Kidney (tissue), 14 donors: ENCODE data around the gene SPEG. TPM values are rescaled to one million over a fixed set of nuclear protein-coding genes. Genes with fewer than 3 reads are reported as not detected.

Experiments used
- DNase-seq, 5 donors: peaks; one replicate each; pipeline ENCODE4 v3.0.0-alpha.2; 2013 to 2020
- FAIRE-seq: peaks from 2 replicates; lab custom pipeline; 2012; peaks lifted over from hg19 to GRCh38; lab: Jason Lieb, UNC
- H3K27ac ChIP-seq, 2 donors: one replicate each; pipeline ENCODE4 v1.7.0; 2013; ENCODE audit warnings: low read depth in 2 of 2, low read length in 2 of 2, inconsistent platforms in 1 of 2
- H3K27me3 ChIP-seq: one replicate; pipeline ENCODE4 v1.7.1; 2013; ENCODE audit warnings: low read length, inconsistent platforms; ENCODE audit not compliant: control insufficient read depth, insufficient read depth
- H3K36me3 ChIP-seq, 3 donors: one replicate each; pipeline versions ENCODE4 v1.7.0 to v1.7.1; 2013; ENCODE audit warnings: low read length in 3 of 3, control low read depth in 1 of 3, inconsistent platforms in 1 of 3; ENCODE audit not compliant: insufficient read depth in 3 of 3, control insufficient read depth in 2 of 3
- H3K4me1 ChIP-seq, 3 donors: one replicate each; pipeline versions ENCODE4 v1.7.0 to v1.7.1; 2013; ENCODE audit warnings: low read length in 3 of 3, inconsistent platforms in 1 of 3, low read depth in 1 of 3; ENCODE audit not compliant: control insufficient read depth in 2 of 3, insufficient read depth in 2 of 3
- H3K4me3 ChIP-seq, 3 donors: one replicate each; pipeline versions ENCODE4 v1.7.0 to v1.8.1; 2013; ENCODE audit warnings: low read length in 3 of 3, control low read depth in 1 of 3, inconsistent platforms in 1 of 3
- H3K9ac ChIP-seq, 3 donors: one replicate each; pipeline versions ENCODE4 v1.7.0 to v1.7.1; 2013; ENCODE audit warnings: low read length in 3 of 3, control low read depth in 1 of 3, inconsistent platforms in 1 of 3
- H3K9me3 ChIP-seq, 3 donors: one replicate each; pipeline versions ENCODE4 v1.7.0 to v1.7.1; 2013; ENCODE audit warnings: low read length in 3 of 3, control low read depth in 1 of 3, inconsistent platforms in 1 of 3; ENCODE audit not compliant: control insufficient read depth in 2 of 3, insufficient read depth in 1 of 3
- intact Hi-C: fragments of 100-400 bp; cut with DNase I; formaldehyde crosslinking; loops from one replicate; pipeline ENCODE4 v1.11.1; 2022
- polyA plus RNA-seq: library from polyadenylated mRNA; stranded (reverse); fragments of 350-450 nt; fragmentation: Illumina TruSeq; extraction: RNeasy Lipid Tissue Mini Kit (QIAGEN cat#74804); gene quantifications from one replicate; pipeline ENCODE4 v1.2.3, GENCODE V29; 2014; ENCODE audit warnings: low read depth, low replicate concordance; ENCODE audit not compliant: insufficient read depth
- total RNA-seq: library from RNA; stranded (reverse); fragmentation: NEBNext Ultra II Directional; extraction: Animal tissue kit (Norgen Biotek cat#: 25700); gene quantifications from one replicate; pipeline ENCODE4 v1.2.1, GENCODE V29; 2021
- TF ChIP-seq, protein P1 (sequence below): IDR thresholded peaks from 3 replicates; pipeline ENCODE4 v1.5.1; 2012; ENCODE audit warnings: mild to moderate bottlenecking, moderate library complexity, borderline replicate concordance; ENCODE audit not compliant: insufficient read depth; ENCODE audit errors: extremely low read depth
- donor health status: control.
- donor health status: control.
- donor health status: control.
- donor health status: control.
- donor health status: control.
- donor health status: DM: yes; HTN: yes; CAD: no.
- donor health status: Normal renal cell carcinoma (clear cell type).

Gene SPEG
- total and polyA plus RNA-seq, 2 donors from 2014 or later, result 13.1 to 26.6 TPM

DNA sequence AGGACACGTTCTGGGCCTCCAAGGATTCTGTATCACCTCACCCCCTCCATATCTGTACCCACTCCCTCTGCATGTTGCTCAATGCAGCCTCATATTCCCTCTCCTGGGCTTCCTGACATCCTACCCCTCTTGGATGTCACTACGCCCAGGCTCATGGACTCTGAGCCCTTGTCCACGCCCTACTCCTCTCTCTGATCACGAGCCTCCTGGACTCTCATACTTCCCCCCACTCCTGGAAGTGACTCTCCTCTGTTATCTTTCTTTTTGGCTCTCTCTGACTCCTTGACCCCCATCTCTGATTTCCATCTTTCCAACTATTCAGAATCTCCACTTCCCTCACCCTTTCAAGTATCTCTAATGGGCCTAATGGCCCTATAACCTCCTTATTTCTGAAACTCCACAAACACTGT, 111.3 kb downstream of the SPEG start:
- Histone ChIP-seq H3K4me1 (peaks cover 4 to 18% (median 9%) of the 10 kb centered on the region in 3 donors), H3K36me3 (peaks cover 0 to 3% (median 2%) of the 10 kb centered on the region in 3 donors), H3K9me3 (no peaks in the 10 kb centered on the region), H3K27ac (no peak overlapping the region), H3K27me3 (no peaks in the 10 kb centered on the region), H3K4me3 (no peak overlapping the region), H3K9ac (no peak overlapping the region)
- FAIRE-seq (no peak), DNase-seq (peak in 1 of 5 donors; percentile 36)
- TF ChIP-seq, protein P1, sequence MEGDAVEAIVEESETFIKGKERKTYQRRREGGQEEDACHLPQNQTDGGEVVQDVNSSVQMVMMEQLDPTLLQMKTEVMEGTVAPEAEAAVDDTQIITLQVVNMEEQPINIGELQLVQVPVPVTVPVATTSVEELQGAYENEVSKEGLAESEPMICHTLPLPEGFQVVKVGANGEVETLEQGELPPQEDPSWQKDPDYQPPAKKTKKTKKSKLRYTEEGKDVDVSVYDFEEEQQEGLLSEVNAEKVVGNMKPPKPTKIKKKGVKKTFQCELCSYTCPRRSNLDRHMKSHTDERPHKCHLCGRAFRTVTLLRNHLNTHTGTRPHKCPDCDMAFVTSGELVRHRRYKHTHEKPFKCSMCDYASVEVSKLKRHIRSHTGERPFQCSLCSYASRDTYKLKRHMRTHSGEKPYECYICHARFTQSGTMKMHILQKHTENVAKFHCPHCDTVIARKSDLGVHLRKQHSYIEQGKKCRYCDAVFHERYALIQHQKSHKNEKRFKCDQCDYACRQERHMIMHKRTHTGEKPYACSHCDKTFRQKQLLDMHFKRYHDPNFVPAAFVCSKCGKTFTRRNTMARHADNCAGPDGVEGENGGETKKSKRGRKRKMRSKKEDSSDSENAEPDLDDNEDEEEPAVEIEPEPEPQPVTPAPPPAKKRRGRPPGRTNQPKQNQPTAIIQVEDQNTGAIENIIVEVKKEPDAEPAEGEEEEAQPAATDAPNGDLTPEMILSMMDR, result no peak
- intact Hi-C loops, result no loop called here

DNA sequence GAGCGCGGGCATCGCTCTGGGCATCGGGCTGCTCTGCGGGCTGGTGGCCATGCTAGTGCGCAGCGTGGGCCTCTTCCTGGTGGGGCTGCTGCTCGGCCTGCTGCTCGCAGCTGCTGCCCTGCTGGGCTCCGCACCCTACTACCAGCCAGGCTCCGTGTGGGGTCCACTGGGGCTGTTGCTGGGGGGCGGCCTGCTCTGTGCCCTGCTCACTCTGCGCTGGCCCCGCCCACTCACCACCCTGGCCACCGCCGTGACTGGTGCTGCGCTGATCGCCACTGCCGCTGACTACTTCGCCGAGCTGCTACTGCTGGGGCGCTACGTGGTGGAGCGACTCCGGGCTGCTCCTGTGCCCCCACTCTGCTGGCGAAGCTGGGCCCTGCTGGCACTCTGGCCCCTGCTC, 113.0 kb downstream of the SPEG start:
- H3K27ac ChIP-seq, result no peak overlapping the region
- TF ChIP-seq, protein P1, result no peak
- H3K27me3 ChIP-seq, result no peaks in the 10 kb centered on the region
- no peak for FAIRE-seq
- H3K4me3 ChIP-seq, result no peak overlapping the region
- no peak overlapping the region for H3K9ac ChIP-seq
- peaks cover under 1 to 12% (median 2%) of the 10 kb centered on the region in 3 donors for H3K4me1 ChIP-seq
- H3K9me3 ChIP-seq, result no peaks in the 10 kb centered on the region
- intact Hi-C loops, result no loop called here
- no peaks in the 10 kb centered on the region for H3K36me3 ChIP-seq
- DNase-seq, result peak in 2 of 5 donors; percentile 39 to 71

Other genes starting within 250 kb of the SPEG start
- 44.8 TPM for gene ZFAND2B, start 228.1 kb upstream of the SPEG start, total RNA-seq
- gene ZFAND2B, start 228.1 kb upstream of the SPEG start, polyA plus RNA-seq, result 72.6 TPM
- gene ABCB6, start 215.9 kb upstream of the SPEG start, total RNA-seq, result 17.8 TPM
- 53.6 TPM for gene ABCB6, start 215.9 kb upstream of the SPEG start, polyA plus RNA-seq
- 41.5 TPM for gene ATG9A, start 205.2 kb upstream of the SPEG start, total RNA-seq
- gene ATG9A, start 205.2 kb upstream of the SPEG start, polyA plus RNA-seq, result 24.0 TPM
- gene ANKZF1, start 205.0 kb upstream of the SPEG start, total RNA-seq, result 48.9 TPM
- 26.6 TPM for gene ANKZF1, start 205.0 kb upstream of the SPEG start, polyA plus RNA-seq
- 20.6 TPM for gene GLB1L, start 189.4 kb upstream of the SPEG start, total RNA-seq
- 19.7 TPM for gene GLB1L, start 189.4 kb upstream of the SPEG start, polyA plus RNA-seq
- gene STK16, start 189.4 kb upstream of the SPEG start, total RNA-seq, result 29.9 TPM
- gene STK16, start 189.4 kb upstream of the SPEG start, polyA plus RNA-seq, result 53.8 TPM
- 0.98 TPM for gene TUBA4B, start 181.6 kb upstream of the SPEG start, total RNA-seq
- gene TUBA4B, start 181.6 kb upstream of the SPEG start, polyA plus RNA-seq, result 15.4 TPM
- 49.4 TPM for gene TUBA4A, start 180.9 kb upstream of the SPEG start, total RNA-seq
- 156 TPM for gene TUBA4A, start 180.9 kb upstream of the SPEG start, polyA plus RNA-seq
- 94.3 TPM for gene DNAJB2, start 155.5 kb upstream of the SPEG start, total RNA-seq
- 128 TPM for gene DNAJB2, start 155.5 kb upstream of the SPEG start, polyA plus RNA-seq
- not detected for gene PTPRN, start 125.4 kb upstream of the SPEG start, total RNA-seq
- not detected for gene PTPRN, start 125.4 kb upstream of the SPEG start, polyA plus RNA-seq
- not detected for gene RESP18, start 102.1 kb upstream of the SPEG start, total RNA-seq
- gene RESP18, start 102.1 kb upstream of the SPEG start, polyA plus RNA-seq, result not detected
- 53.3 TPM for gene DNPEP, start 46.9 kb upstream of the SPEG start, total RNA-seq
- gene DNPEP, start 46.9 kb upstream of the SPEG start, polyA plus RNA-seq, result 71.0 TPM
- gene DES, start 16.5 kb upstream of the SPEG start, total RNA-seq, result 74.2 TPM
- 30.0 TPM for gene DES, start 16.5 kb upstream of the SPEG start, polyA plus RNA-seq
- gene GMPPA, start 64.0 kb downstream of the SPEG start, total RNA-seq, result 33.9 TPM
- 53.1 TPM for gene GMPPA, start 64.0 kb downstream of the SPEG start, polyA plus RNA-seq
- not detected for gene ASIC4, start 79.6 kb downstream of the SPEG start, total RNA-seq
- not detected for gene ASIC4, start 79.6 kb downstream of the SPEG start, polyA plus RNA-seq
- 59.5 TPM for gene CHPF, start 109.0 kb downstream of the SPEG start, total RNA-seq
- 57.3 TPM for gene CHPF, start 109.0 kb downstream of the SPEG start, polyA plus RNA-seq
- 4.5 TPM for gene TMEM198, start 109.2 kb downstream of the SPEG start, total RNA-seq
- gene TMEM198, start 109.2 kb downstream of the SPEG start, polyA plus RNA-seq, result 4.2 TPM
- 123 TPM for gene OBSL1, start 136.7 kb downstream of the SPEG start, total RNA-seq
- 89.5 TPM for gene OBSL1, start 136.7 kb downstream of the SPEG start, polyA plus RNA-seq
- 1.2 TPM for gene INHA, start 137.5 kb downstream of the SPEG start, total RNA-seq
- 2.5 TPM for gene INHA, start 137.5 kb downstream of the SPEG start, polyA plus RNA-seq
- gene STK11IP, start 163.0 kb downstream of the SPEG start, total RNA-seq, result 33.7 TPM
- gene STK11IP, start 163.0 kb downstream of the SPEG start, polyA plus RNA-seq, result 12.5 TPM
- 4.9 TPM for gene SLC4A3, start 192.8 kb downstream of the SPEG start, total RNA-seq
- 5.2 TPM for gene SLC4A3, start 192.8 kb downstream of the SPEG start, polyA plus RNA-seq